Activated CD8-positive, alpha-beta memory T cell treated with anti-CD3 and anti-CD28 coated beads for 48 hours (primary cell): ENCODE results near the gene SCP2.

Experiments
- DNase-seq, 3 experiments: peaks; one replicate each; pipeline ENCODE4 v3.0.0-alpha.2; 2020; ENCODE audit warnings: low read depth in 2 of 3, low spot score in 2 of 3

SCP2 gene

GRCh38 chr1:53031732-53032131 is 104.7 kb downstream of the SCP2 start:
- DNase-seq, result no peak

GRCh38 chr1:53037159-53037558 is 110.1 kb downstream of the SCP2 start:
- DNase-seq, result no peak

- DNase-seq, result no peak
These were observed 111.5 kb downstream of the SCP2 start for GRCh38 chr1:53038566-53038965.

DNA sequence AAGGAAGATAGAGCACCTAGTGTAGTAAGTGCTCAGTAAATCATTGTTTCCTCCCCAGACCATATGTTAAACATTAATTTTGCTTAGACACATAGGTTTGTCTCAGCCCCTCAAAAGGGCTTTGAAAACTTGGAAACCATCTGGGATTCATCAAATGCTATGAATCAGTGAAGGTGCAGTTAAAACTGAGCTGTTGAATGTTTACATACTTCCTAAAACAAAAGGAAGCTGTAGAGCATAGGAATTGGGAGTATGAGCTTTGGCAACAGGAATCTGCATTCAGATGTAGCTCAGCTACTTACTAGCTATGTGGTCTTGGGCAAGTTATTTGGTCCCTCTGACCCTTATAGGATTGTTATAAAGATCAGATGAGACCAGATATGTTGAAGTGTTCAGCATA is 116.2 kb downstream of the SCP2 start:
- DNase-seq, result no peak

- DNase-seq, result no peak
These were observed 117.8 kb downstream of the SCP2 start for GRCh38 chr1:53044926-53045325.

GRCh38 chr1:53046930-53047329 is 119.9 kb downstream of the SCP2 start:
- no peak for DNase-seq

GRCh38 chr1:53047737-53048736 is 121.0 kb downstream of the SCP2 start:
- no peak for DNase-seq

GRCh38 chr1:53048960-53049573 is 122.0 kb downstream of the SCP2 start:
- no peak for DNase-seq

- no peak for DNase-seq
These were observed 122.5 kb downstream of the SCP2 start for GRCh38 chr1:53049574-53049967.

- DNase-seq, result no peak
These were observed 123.2 kb downstream of the SCP2 start for GRCh38 chr1:53050310-53050709.

- no peak for DNase-seq
These were observed 124.6 kb downstream of the SCP2 start for GRCh38 chr1:53051676-53052075.

DNA sequence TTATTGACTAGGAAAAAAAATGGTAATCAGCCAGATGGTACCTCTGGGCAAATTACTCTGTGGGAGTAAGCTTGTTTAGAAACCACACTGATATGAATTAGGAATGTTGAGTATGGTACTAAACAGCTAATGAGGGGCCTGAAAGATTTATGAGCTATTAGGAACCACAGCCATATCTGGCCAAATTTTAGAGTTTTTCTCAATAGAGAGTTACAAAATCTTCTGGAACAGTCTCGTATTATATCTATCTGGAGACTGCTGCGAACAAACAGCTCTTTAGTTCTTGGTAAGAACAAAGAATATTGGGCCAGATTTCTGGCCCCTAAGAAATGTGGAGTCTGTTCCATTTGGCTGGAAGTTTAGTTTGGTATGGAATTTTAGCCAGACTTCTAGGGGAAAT is 130.1 kb downstream of the SCP2 start:
- DNase-seq, result no peak

DNA sequence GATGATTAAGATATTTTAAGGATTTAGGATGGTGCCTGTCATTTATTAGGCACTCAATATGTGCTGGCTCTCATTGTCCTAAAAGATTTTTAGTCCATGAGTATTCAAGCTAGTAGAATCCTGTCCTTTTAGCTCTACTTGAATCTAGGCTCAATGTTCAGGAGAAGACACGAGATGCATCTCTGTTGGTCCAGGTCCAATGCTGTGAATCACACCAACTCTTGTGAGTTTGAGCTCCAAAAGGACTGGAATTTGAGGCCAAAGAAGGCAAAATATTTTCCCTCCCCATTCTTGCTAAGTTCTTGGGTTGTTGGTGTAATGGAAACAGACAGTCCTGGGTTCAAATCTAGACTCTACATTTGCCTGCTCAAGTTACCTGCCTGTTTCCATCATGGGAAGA is 133.5 kb downstream of the SCP2 start:
- DNase-seq, result no peak

DNA sequence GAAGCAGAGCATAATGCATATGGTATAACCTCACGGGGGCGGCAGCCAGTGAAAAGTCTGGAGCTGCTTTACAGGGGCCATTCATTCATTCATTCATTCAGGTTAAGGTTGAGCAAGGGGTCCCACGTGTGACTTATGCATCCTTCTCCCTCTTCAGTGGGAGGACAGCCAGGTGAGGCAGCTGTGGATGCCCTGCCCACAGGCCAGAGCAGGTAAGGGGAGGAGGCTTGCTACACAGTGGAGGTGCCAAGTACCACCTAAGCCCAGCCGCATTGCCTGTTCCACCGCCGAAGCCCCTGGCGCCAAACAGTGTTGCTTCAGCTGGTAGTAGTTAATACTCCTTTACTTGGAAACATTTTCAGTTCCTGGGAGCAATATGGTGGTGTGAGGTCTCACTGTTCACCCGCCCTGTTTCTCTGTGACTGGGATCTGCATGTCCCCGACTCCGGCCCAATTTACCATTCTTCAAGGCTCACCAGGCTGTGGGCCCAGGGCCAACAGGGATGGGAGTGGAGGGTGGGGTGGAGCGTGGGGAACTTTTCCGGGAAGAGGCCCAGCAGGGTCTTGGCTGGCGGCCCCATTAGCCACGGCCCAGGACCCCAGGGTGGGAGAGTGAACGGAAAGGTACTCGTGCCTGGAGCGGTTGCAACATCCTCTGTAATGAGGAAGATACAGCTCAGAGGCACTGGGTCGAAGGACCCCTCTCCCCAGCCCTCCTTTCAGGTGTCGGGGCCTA is 134.2 kb downstream of the SCP2 start:
- DNase-seq, result no peak

DNA sequence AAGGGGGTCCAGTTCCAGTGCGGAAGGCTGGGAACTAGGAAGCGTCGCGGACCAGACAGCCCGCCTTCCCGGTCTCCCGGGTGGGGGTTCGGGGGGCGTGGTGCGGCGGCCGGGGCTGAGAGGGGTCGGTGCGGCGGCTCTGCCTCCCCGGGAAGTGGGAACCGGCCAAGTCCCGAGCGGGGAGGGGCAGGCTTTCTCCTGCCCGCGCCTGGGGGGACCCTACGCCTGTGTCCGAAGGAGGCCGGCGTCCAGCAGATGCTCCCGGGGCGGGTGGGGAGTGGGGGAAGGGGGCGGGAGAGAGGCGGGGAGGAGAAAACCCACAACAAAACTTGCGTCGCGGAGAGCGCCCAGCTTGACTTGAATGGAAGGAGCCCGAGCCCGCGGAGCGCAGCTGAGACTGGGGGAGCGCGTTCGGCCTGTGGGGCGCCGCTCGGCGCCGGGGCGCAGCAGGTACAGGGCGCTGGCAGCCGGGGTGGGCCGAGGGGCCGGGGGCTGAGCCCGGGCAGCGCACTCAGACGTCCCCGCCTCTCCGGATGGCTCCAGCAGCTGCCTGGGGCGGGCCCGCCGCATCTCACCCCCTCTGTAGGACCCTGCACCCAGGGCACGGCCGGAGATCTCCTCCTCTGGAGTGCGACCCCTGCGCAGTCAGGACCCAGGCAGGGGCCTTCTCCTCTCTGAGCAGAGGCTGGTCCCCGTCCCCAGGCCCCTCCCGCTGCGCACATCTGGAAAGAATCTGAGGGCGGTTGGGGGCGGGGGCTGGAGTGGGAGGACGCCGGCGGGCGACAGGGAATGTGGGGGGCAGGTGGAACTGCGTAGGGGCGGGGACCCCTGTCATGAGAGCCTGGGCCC is 135.0 kb downstream of the SCP2 start, which contains the start of gene PODN:
PODN (plus strand) TSS at position 355 of the 849 bp plus-strand sequence. CDS start 7,643 bp downstream, outside the sequence.
- no peak for DNase-seq

DNA sequence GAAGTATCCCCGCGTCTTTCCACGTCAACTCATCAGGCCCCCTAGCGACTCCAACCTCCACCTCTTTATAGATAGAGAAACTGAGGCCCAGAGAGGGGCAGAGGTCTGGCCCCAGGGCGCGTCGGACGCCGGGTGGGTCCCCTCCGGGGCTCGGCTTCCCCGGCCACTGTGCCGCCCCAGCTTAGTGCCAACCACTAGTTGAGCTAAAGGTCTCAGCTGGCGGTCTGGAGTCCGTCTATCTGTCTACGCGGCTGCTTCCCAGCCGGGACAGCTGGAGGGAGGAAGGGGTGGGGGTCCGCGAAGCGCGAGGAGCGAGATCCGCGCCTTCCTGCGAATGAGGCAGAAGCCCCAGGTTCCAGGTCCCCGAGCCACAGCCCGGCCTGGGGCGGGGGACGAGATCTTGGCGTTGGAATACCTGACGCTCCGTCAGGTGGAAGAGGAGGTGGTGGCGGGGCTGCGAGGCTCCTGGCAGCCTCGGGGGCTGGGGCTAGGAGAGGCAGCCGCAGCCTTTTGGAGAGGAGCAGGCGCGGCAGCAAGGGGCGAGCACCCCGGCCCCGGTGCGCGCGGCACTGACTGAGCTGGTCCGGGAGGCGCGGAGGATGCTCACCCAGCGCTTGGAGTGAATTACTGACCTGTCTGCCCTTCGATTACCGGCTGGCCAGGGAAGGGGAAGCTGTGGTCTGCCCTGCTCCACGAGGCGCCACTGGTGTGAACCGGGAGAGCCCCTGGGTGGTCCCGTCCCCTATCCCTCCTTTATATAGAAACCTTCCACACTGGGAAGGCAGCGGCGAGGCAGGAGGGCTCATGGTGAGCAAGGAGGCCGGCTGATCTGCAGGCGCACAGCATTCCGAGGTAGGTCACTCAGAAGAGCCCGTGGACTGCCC is 135.9 kb downstream of the SCP2 start:
- no peak for DNase-seq

- DNase-seq, result no peak
These were observed 136.9 kb downstream of the SCP2 start for GRCh38 chr1:53063744-53064515.

DNA sequence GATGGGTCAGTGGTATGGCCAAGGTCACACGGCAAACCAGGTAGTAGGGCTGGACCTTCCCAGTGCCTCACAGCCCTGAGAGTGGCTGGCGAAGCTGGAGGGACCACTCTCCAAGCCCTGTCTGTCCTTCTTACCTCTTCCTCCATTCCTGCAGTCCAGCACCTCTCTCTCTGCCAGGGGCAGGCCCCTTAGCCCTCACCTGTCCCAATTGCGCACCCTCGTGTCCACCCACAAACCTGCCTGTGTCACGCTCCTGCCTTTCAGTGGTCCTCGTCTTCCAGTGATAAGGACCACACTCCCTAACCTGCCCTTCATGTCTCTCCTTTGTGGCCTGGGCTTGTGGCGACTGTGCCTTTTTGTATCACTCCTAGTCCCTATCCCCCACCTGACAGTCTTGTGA is 138.3 kb downstream of the SCP2 start:
- DNase-seq, result no peak

- DNase-seq, result no peak
These were observed 139.4 kb downstream of the SCP2 start for GRCh38 chr1:53066488-53066887.
